GM12878 (cell line): ENCODE measurements around the gene RGS6. TPM values are rescaled to one million over a fixed set of nuclear protein-coding genes. Genes with fewer than 3 reads are reported as not detected.

Experiments
- ATAC-seq: fragments of 200-7000 bp; cut with Tn5 transposase; 3 replicates; pipeline ENCODE4 v1.9.1; 2020; ENCODE audit warnings: mild to moderate bottlenecking, moderate library complexity
- BruUV-seq: library from RNA; stranded (reverse); fragments of 400-500 nt; replicated peaks from 2 replicates; lab custom pipeline; 2021; lab: Mats Ljungman, UMichigan
- CTCF ChIA-PET: fragments of 300-600 bp; sonication (Branson Sonifier 250); formaldehyde crosslinking; extraction: SDS; loops from one replicate; lab custom pipeline; 2021; ENCODE audit warnings: inconsistent platforms; lab: Yijun Ruan, JAX
- POLR2A ChIA-PET: fragments of 350-600 bp; formaldehyde crosslinking; extraction: SDS; loops from one replicate; lab custom pipeline; 2021; ENCODE audit warnings: inconsistent platforms; lab: Charles Lee
- RAD21 ChIA-PET: fragments of 300-600 bp; sonication (Branson Sonifier 250); formaldehyde crosslinking; loops from one replicate; lab custom pipeline; 2023; ENCODE audit warnings: antibody characterized with exemption; ENCODE audit not compliant: unreplicated experiment; lab: Charles Lee
- SMC1A ChIA-PET: fragments of 300-600 bp; sonication (Branson Sonifier 250); formaldehyde crosslinking; loops from one replicate; lab custom pipeline; 2023; ENCODE audit not compliant: unreplicated experiment, uncharacterized antibody; lab: Charles Lee
- DNase-seq: peaks from one replicate; pipeline ENCODE4 v3.0.0-alpha.2; 2011; ENCODE audit warnings: low read depth, low spot score
- FAIRE-seq: peaks from 3 replicates; lab custom pipeline; 2011; peaks lifted over from hg19 to GRCh38; lab: Jason Lieb, UNC
- H2AFZ ChIP-seq: 2 replicates; pipeline ENCODE4 v1.6.0; 2011; ENCODE audit warnings: low read depth, low read length, control low read depth; ENCODE audit not compliant: control insufficient read depth
- H3K27ac ChIP-seq: 2 replicates; pipeline ENCODE4 v1.5.1; 2011; ENCODE audit warnings: control low read depth; ENCODE audit not compliant: control insufficient read depth, insufficient read depth
- H3K27me3 ChIP-seq, 2 experiments: replicated peaks in 1 of 2; 2 replicates each; pipeline versions ENCODE4 v1.6.0 to v1.6.1; 2011; ENCODE audit warnings: low read length in 1 of 2; ENCODE audit not compliant: control insufficient read depth in 2 of 2, insufficient read depth in 2 of 2
- H3K36me3 ChIP-seq, 2 experiments: 2 replicates each; pipeline ENCODE4 v1.5.1; 2011; ENCODE audit warnings: low read length in 1 of 2; ENCODE audit not compliant: control insufficient read depth in 2 of 2, insufficient read depth in 2 of 2
- H3K4me1 ChIP-seq: 2 replicates; pipeline ENCODE4 v1.6.1; 2011; ENCODE audit warnings: mild to moderate bottlenecking, low read length, moderate library complexity, mixed read lengths; ENCODE audit not compliant: control insufficient read depth, insufficient read depth
- H3K4me2 ChIP-seq: 2 replicates; pipeline ENCODE4 v1.6.0; 2011; ENCODE audit warnings: control low read depth; ENCODE audit not compliant: control insufficient read depth, insufficient read depth
- H3K4me3 ChIP-seq: fragments of 200-600 bp; sonication (generic); 2 replicates; pipeline ENCODE4 v1.5.1; 2016
- H3K79me2 ChIP-seq: 2 replicates; pipeline ENCODE4 v1.6.0; 2011; ENCODE audit warnings: low read length; ENCODE audit not compliant: control insufficient read depth, insufficient read depth
- H3K9ac ChIP-seq: 2 replicates; pipeline ENCODE4 v1.8.0; 2011; ENCODE audit warnings: low read length, control low read depth, mixed read lengths; ENCODE audit not compliant: control insufficient read depth, insufficient read depth
- H3K9me3 ChIP-seq: replicated peaks from 3 replicates; pipeline ENCODE4 v1.5.1; 2011; ENCODE audit warnings: mild to moderate bottlenecking, low read length; ENCODE audit not compliant: control insufficient read depth, insufficient read depth
- H4K20me1 ChIP-seq: 2 replicates; pipeline ENCODE4 v1.6.0; 2011; ENCODE audit not compliant: control insufficient read depth, insufficient read depth
- BACH1 ChIP-seq: fragments of 450-650 bp; IDR thresholded peaks from 2 replicates; pipeline ENCODE4 v1.6.1; 2017; ENCODE audit warnings: mild to moderate bottlenecking, borderline replicate concordance
- CBX5 ChIP-seq: sonication (generic); IDR thresholded peaks from 2 replicates; pipeline ENCODE4 v1.6.1; 2016; ENCODE audit warnings: low read depth, moderate library complexity, mild to moderate bottlenecking, inconsistent platforms
- HSF1 ChIP-seq: fragments of 150-350 bp; IDR thresholded peaks from 2 replicates; pipeline ENCODE4 v1.6.1; 2014; ENCODE audit warnings: mild to moderate bottlenecking, low read depth, low read length
- NBN ChIP-seq: fragments of 450-650 bp; IDR thresholded peaks from 2 replicates; pipeline ENCODE4 v1.6.1; 2016
- NFXL1 ChIP-seq: fragments of 450-650 bp; IDR thresholded peaks from 2 replicates; pipeline ENCODE4 v1.6.1; 2017; ENCODE audit warnings: antibody characterized with exemption, mild to moderate bottlenecking, borderline replicate concordance
- PAX5 ChIP-seq: IDR thresholded peaks from 2 replicates; pipeline ENCODE4 v1.6.1; 2011; ENCODE audit warnings: low read depth, low read length, borderline replicate concordance
- SKIL ChIP-seq: fragments of 450-650 bp; IDR thresholded peaks from 2 replicates; pipeline ENCODE4 v1.6.1; 2017; ENCODE audit warnings: mild to moderate bottlenecking, low read depth, inconsistent platforms; ENCODE audit not compliant: poor library complexity, severe bottlenecking
- TAF1 ChIP-seq: IDR thresholded peaks from 2 replicates; pipeline ENCODE4 v1.6.1; 2011; ENCODE audit warnings: mild to moderate bottlenecking, low read depth, low read length, borderline replicate concordance
- TCF12 ChIP-seq: IDR thresholded peaks from 2 replicates; pipeline ENCODE4 v1.6.1; 2011; ENCODE audit warnings: low read depth, mild to moderate bottlenecking, low read length
- ZZZ3 ChIP-seq: IDR thresholded peaks from 2 replicates; pipeline ENCODE4 v1.6.1; 2011; ENCODE audit warnings: low read depth; ENCODE audit not compliant: control insufficient read depth, insufficient read length
- WGBS: methylation state at CpG from one replicate; pipeline ENCODE4 v1.1.6; 2016; ENCODE audit warnings: low lambda C conversion rate; ENCODE audit not compliant: insufficient replicate concordance, insufficient coverage; ENCODE audit errors: missing lambda C conversion rate; 5-methylcytosine and 5-hydroxymethylcytosine counted together
- in situ Hi-C: fragments of 300-500 bp; cut with MboI; formaldehyde crosslinking; loops from 9 replicates; pipeline ENCODE4 v1.14.3; 2018; ENCODE audit warnings: mixed read lengths
- intact Hi-C: fragments of 100-400 bp; cut with micrococcal nuclease; formaldehyde crosslinking; loops from one replicate; pipeline ENCODE4 v1.14.2; 2022; ENCODE audit not compliant: unreplicated experiment
- polyA plus RNA-seq, 11 experiments: library from polyadenylated mRNA; depleted of rRNA in 4 of 11; unstranded in 6 of 11; stranded (reverse) in 5 of 11; fragments of >200 nt; fragmentation: Nextera tagmentation in 4 of 11; fragmentation: Illumina TruSeq in 1 of 11; extraction: Ambion mirVana in 4 of 11; extraction: Trizol in 1 of 11; gene quantifications; 1 replicate in 1 of 11; 2 replicates in 10 of 11; pipeline versions ENCODE4 v1.2.1 to v1.2.3, GENCODE V29; 2011 to 2016; ENCODE audit warnings: inconsistent platforms in 2 of 11, missing spikeins in 2 of 11, low read depth in 1 of 11
- total RNA-seq, 4 experiments: library from RNA; depleted of rRNA in 3 of 4; stranded (reverse); fragments of >200 nt in 3 of 4; fragmentation: Illumina TruSeq in 1 of 4; extraction: Trizol in 1 of 4; gene quantifications; 2 replicates each; pipeline versions ENCODE4 v1.2.1 to v1.2.3, GENCODE V29; 2013 to 2021
- TF ChIP-seq, protein P1 (sequence below): IDR thresholded peaks from 2 replicates; pipeline ENCODE4 v1.6.1; 2012; ENCODE audit warnings: improper control_type of control experiment, low read depth, low read length; ENCODE audit not compliant: insufficient replicate concordance

RGS6 gene
- total and polyA plus RNA-seq, 10 of the 15 experiments (the other 5 are each of a cell fraction or from before 2014, with no cell fraction given): 3.9 to 18.1 (median 12.4) TPM

- intact Hi-C loops: loop anchor here (1.0 to 10.0 kb wide), 4 partner anchors 130 to 358 kb away; partner anchors contain the start of gene RGS6
- no peak for TF ChIP-seq BACH1
- TF ChIP-seq ZZZ3: no peak
- TF ChIP-seq, protein P1, sequence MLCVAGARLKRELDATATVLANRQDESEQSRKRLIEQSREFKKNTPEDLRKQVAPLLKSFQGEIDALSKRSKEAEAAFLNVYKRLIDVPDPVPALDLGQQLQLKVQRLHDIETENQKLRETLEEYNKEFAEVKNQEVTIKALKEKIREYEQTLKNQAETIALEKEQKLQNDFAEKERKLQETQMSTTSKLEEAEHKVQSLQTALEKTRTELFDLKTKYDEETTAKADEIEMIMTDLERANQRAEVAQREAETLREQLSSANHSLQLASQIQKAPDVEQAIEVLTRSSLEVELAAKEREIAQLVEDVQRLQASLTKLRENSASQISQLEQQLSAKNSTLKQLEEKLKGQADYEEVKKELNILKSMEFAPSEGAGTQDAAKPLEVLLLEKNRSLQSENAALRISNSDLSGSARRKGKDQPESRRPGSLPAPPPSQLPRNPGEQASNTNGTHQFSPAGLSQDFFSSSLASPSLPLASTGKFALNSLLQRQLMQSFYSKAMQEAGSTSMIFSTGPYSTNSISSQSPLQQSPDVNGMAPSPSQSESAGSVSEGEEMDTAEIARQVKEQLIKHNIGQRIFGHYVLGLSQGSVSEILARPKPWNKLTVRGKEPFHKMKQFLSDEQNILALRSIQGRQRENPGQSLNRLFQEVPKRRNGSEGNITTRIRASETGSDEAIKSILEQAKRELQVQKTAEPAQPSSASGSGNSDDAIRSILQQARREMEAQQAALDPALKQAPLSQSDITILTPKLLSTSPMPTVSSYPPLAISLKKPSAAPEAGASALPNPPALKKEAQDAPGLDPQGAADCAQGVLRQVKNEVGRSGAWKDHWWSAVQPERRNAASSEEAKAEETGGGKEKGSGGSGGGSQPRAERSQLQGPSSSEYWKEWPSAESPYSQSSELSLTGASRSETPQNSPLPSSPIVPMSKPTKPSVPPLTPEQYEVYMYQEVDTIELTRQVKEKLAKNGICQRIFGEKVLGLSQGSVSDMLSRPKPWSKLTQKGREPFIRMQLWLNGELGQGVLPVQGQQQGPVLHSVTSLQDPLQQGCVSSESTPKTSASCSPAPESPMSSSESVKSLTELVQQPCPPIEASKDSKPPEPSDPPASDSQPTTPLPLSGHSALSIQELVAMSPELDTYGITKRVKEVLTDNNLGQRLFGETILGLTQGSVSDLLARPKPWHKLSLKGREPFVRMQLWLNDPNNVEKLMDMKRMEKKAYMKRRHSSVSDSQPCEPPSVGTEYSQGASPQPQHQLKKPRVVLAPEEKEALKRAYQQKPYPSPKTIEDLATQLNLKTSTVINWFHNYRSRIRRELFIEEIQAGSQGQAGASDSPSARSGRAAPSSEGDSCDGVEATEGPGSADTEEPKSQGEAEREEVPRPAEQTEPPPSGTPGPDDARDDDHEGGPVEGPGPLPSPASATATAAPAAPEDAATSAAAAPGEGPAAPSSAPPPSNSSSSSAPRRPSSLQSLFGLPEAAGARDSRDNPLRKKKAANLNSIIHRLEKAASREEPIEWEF: no peak
- no peak for TF ChIP-seq CBX5
- no peak for TF ChIP-seq SKIL
- no peak for TF ChIP-seq PAX5
- TF ChIP-seq TCF12: no peak
- no peak for TF ChIP-seq NFXL1
- TF ChIP-seq HSF1: no peak
- TF ChIP-seq TAF1: no peak
- TF ChIP-seq NBN: no peak
- no TSS peak for BruUV-seq
- DNase-seq: no peak
- H3K9ac ChIP-seq: no peak overlapping the region
- RAD21 ChIA-PET: interaction anchor here (0.5 to 3.1 kb wide), 11 partner anchors 20 to 536 kb away, joined by 3 to 11 read pairs (median 3); partner anchors contain the start of gene RGS6
- WGBS: 0% methylated on average over 1 of the region's 1 CpG
- POLR2A ChIA-PET: no interaction called here
- H3K27me3 ChIP-seq: no peaks in the 10 kb centered on the region
- no peak overlapping the region for H3K27ac ChIP-seq
- H2AFZ ChIP-seq: no peak overlapping the region
- SMC1A ChIA-PET: interaction anchor here (0.6 to 2.0 kb wide), 13 partner anchors 20 to 537 kb away, joined by 3 to 5 read pairs (median 3); no protein-coding TSS in a partner anchor
- CTCF ChIA-PET: interaction anchor here (0.6 to 5.7 kb wide), 12 partner anchors 10 to 437 kb away, joined by 3 to 31 read pairs (median 3); partner anchors contain the start of gene RGS6
- peak; percentile 62 for ATAC-seq
- no peak for FAIRE-seq
- no peak overlapping the region for H3K4me2 ChIP-seq
- no peaks in the 10 kb centered on the region for H3K36me3 ChIP-seq
- no peaks in the 10 kb centered on the region for H4K20me1 ChIP-seq
- in situ Hi-C loops: loop anchor here (10.0 kb wide), 1 partner anchor 368 kb away; no protein-coding TSS in a partner anchor
- no peaks in the 10 kb centered on the region for H3K79me2 ChIP-seq
- H3K4me3 ChIP-seq: no peak overlapping the region
- H3K9me3 ChIP-seq: no peaks in the 10 kb centered on the region
- no peaks in the 10 kb centered on the region for H3K4me1 ChIP-seq
Observed at GRCh38 chr14:72292689-72293024, 360.4 kb downstream of the RGS6 start.
